GM23338 (cell line): ENCODE results near the gene MYL1. TPM values are rescaled to one million over a fixed set of nuclear protein-coding genes. Genes with fewer than 3 reads are reported as not detected.

Source experiments
- ATAC-seq: fragments of 200-7000 bp; cut with Tn5 transposase; 3 replicates; pipeline ENCODE4 v1.9.1; 2020
- DNase-seq: peaks from one replicate; pipeline ENCODE4 v3.0.0-alpha.2; 2015; ENCODE audit warnings: low spot score
- H2AFZ ChIP-seq: fragments of 200-600 bp; sonication (generic); 2 replicates; pipeline ENCODE4 v1.8.0; 2016; ENCODE audit warnings: antibody characterized with exemption, mild to moderate bottlenecking, moderate library complexity
- H3F3A ChIP-seq: fragments of 200-600 bp; sonication (generic); replicated peaks from 2 replicates; pipeline ENCODE4 v1.8.0; 2017; ENCODE audit warnings: antibody characterized with exemption, mixed run types, low read depth
- H3K27ac ChIP-seq: fragments of 200-600 bp; sonication (generic); 2 replicates; pipeline ENCODE4 v1.6.1; 2016; ENCODE audit warnings: low read depth
- H3K27me3 ChIP-seq: fragments of 200-600 bp; sonication (generic); 2 replicates; pipeline ENCODE4 v1.8.0; 2016; ENCODE audit warnings: mild to moderate bottlenecking, mixed run types, moderate library complexity; ENCODE audit not compliant: insufficient read depth
- H3K36me3 ChIP-seq: fragments of 200-600 bp; sonication (generic); 2 replicates; pipeline ENCODE4 v1.8.0; 2016; ENCODE audit warnings: mild to moderate bottlenecking; ENCODE audit not compliant: insufficient read depth
- H3K4me1 ChIP-seq: fragments of 200-600 bp; sonication (generic); 2 replicates; pipeline ENCODE4 v1.8.0; 2016; ENCODE audit warnings: mild to moderate bottlenecking, moderate library complexity; ENCODE audit not compliant: insufficient read depth
- H3K4me2 ChIP-seq: fragments of 200-600 bp; sonication (generic); 2 replicates; pipeline ENCODE4 v1.7.1; 2017; ENCODE audit warnings: mixed run types
- H3K4me3 ChIP-seq: fragments of 200-600 bp; sonication (generic); 2 replicates; pipeline ENCODE4 v1.6.1; 2016; ENCODE audit warnings: mixed run types
- H3K79me2 ChIP-seq: fragments of 200-600 bp; sonication (generic); replicated peaks from 2 replicates; pipeline ENCODE4 v1.8.0; 2017; ENCODE audit warnings: mild to moderate bottlenecking; ENCODE audit not compliant: insufficient read depth
- H3K9me2 ChIP-seq: fragments of 200-600 bp; sonication (generic); 2 replicates; pipeline ENCODE4 v1.8.0; 2017; ENCODE audit not compliant: insufficient read depth
- H4K20me1 ChIP-seq: fragments of 200-600 bp; sonication (generic); replicated peaks from 2 replicates; pipeline ENCODE4 v1.8.0; 2017; ENCODE audit warnings: mild to moderate bottlenecking; ENCODE audit not compliant: insufficient read depth
- H3K27ac Mint-ChIP-seq: 2 replicates; pipeline ENCODE4 v1.8.0; 2020; ENCODE audit warnings: inconsistent platforms, mild to moderate bottlenecking, moderate library complexity, mixed read lengths
- H3K27me3 Mint-ChIP-seq: 3 replicates; pipeline ENCODE4 v1.8.0; 2022; ENCODE audit warnings: low read depth, mild to moderate bottlenecking, moderate library complexity, mixed read lengths, inconsistent platforms; ENCODE audit not compliant: insufficient read depth, poor library complexity
- H3K36me3 Mint-ChIP-seq: 3 replicates; pipeline ENCODE4 v1.8.0; 2021; ENCODE audit warnings: low read depth, mild to moderate bottlenecking, inconsistent platforms, moderate library complexity, mixed read lengths
- H3K4me1 Mint-ChIP-seq: 3 replicates; pipeline ENCODE4 v1.8.0; 2020; ENCODE audit warnings: mild to moderate bottlenecking, inconsistent platforms, mixed read lengths
- H3K4me3 Mint-ChIP-seq: 3 replicates; pipeline ENCODE4 v1.8.0; 2021; ENCODE audit warnings: moderate library complexity, mild to moderate bottlenecking, inconsistent platforms, mixed read lengths
- H3K9me3 Mint-ChIP-seq: 3 replicates; pipeline ENCODE4 v1.8.0; 2020; ENCODE audit warnings: moderate library complexity, mild to moderate bottlenecking, inconsistent platforms, mixed read lengths
- CREB1 ChIP-seq: fragments of 250-450 bp; sonication (Bioruptor Pico); IDR thresholded peaks from 2 replicates; pipeline ENCODE4 v1.5.0; 2020; ENCODE audit warnings: low read depth, mild to moderate bottlenecking, moderate library complexity
- EZH2 ChIP-seq: fragments of 200-600 bp; sonication (generic); IDR thresholded peaks from one replicate; pipeline ENCODE4 v1.8.0; 2017; ENCODE audit warnings: antibody characterized with exemption, mild to moderate bottlenecking, low read depth; ENCODE audit not compliant: unreplicated experiment
- EZH2phosphoT487 ChIP-seq: fragments of 200-600 bp; sonication (generic); IDR thresholded peaks from one replicate; pipeline ENCODE4 v1.8.1; 2018; ENCODE audit warnings: antibody characterized with exemption; ENCODE audit not compliant: unreplicated experiment
- JUNB ChIP-seq: IDR thresholded peaks from one replicate; pipeline ENCODE4 v1.6.1; 2016; ENCODE audit warnings: antibody characterized with exemption; ENCODE audit not compliant: unreplicated experiment
- NANOG ChIP-seq: IDR thresholded peaks from 2 replicates; pipeline ENCODE4 v1.6.1; 2016; ENCODE audit warnings: antibody characterized with exemption, borderline replicate concordance
- STAT1 ChIP-seq: IDR thresholded peaks from one replicate; pipeline ENCODE4 v1.6.1; 2016; ENCODE audit warnings: antibody characterized with exemption; ENCODE audit not compliant: unreplicated experiment
- ZNF114 ChIP-seq: fragments of 250-450 bp; sonication (Bioruptor Pico); IDR thresholded peaks from 2 replicates; pipeline ENCODE4 v1.5.0; 2020; ENCODE audit warnings: mild to moderate bottlenecking, moderate library complexity
- ZNF331 ChIP-seq: fragments of 250-450 bp; sonication (Bioruptor Pico); IDR thresholded peaks from 2 replicates; pipeline ENCODE4 v1.5.0; 2020; ENCODE audit warnings: low read depth, mild to moderate bottlenecking, moderate library complexity
- polyA plus RNA-seq: library from polyadenylated mRNA; unstranded; fragments of >200 nt; fragmentation: Nextera tagmentation; extraction: Ambion mirVana; gene quantifications from 2 replicates; pipeline ENCODE4 v1.2.1, GENCODE V29; 2016
- total RNA-seq: library from RNA; depleted of rRNA; stranded (reverse); fragments of >200 nt; shearing (Covaris generic); gene quantifications from 2 replicates; pipeline ENCODE4 v1.2.3, GENCODE V29; 2014
- TF ChIP-seq, protein P1 (sequence below): fragments of 250-450 bp; sonication (Bioruptor Pico); IDR thresholded peaks from 2 replicates; pipeline ENCODE4 v1.5.0; 2020; ENCODE audit warnings: mild to moderate bottlenecking, moderate library complexity
- TF ChIP-seq, protein P2 (sequence below): IDR thresholded peaks from 2 replicates; pipeline ENCODE4 v1.6.1; 2016; ENCODE audit warnings: antibody characterized with exemption
- TF ChIP-seq, protein P3 (sequence below), 2 experiments: fragments of 200-600 bp in 1 of 2; sonication (generic) in 1 of 2; conservative IDR thresholded peaks; 2 replicates each; pipeline versions ENCODE4 v1.5.1 to v1.6.1; 2016 to 2017; ENCODE audit warnings: antibody characterized with exemption in 2 of 2, low read depth in 2 of 2, mild to moderate bottlenecking in 2 of 2, moderate library complexity in 1 of 2

The MYL1 gene
- total and polyA plus RNA-seq, 2 experiments from 2014 or later: not detected

DNA sequence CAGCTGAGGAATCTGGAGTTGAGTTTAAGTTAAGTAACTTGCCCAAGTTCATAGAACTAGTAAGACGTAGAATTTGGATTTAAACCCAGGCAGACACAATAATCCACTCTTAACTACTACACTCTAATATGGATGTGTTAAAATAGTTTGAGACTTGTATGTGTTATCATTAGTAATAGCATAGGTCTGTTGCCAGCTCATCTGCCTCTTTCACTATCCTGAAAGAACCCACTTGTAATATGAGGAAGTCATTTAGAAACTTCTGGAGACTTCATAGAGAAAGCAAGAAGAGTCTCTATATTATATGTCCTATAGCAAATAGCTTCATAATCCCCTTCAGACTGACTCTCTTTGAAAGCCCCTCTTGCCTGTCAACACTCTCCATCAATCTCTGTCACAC is 46.7 kb downstream of the MYL1 start (continued):
- TF ChIP-seq, protein P1, sequence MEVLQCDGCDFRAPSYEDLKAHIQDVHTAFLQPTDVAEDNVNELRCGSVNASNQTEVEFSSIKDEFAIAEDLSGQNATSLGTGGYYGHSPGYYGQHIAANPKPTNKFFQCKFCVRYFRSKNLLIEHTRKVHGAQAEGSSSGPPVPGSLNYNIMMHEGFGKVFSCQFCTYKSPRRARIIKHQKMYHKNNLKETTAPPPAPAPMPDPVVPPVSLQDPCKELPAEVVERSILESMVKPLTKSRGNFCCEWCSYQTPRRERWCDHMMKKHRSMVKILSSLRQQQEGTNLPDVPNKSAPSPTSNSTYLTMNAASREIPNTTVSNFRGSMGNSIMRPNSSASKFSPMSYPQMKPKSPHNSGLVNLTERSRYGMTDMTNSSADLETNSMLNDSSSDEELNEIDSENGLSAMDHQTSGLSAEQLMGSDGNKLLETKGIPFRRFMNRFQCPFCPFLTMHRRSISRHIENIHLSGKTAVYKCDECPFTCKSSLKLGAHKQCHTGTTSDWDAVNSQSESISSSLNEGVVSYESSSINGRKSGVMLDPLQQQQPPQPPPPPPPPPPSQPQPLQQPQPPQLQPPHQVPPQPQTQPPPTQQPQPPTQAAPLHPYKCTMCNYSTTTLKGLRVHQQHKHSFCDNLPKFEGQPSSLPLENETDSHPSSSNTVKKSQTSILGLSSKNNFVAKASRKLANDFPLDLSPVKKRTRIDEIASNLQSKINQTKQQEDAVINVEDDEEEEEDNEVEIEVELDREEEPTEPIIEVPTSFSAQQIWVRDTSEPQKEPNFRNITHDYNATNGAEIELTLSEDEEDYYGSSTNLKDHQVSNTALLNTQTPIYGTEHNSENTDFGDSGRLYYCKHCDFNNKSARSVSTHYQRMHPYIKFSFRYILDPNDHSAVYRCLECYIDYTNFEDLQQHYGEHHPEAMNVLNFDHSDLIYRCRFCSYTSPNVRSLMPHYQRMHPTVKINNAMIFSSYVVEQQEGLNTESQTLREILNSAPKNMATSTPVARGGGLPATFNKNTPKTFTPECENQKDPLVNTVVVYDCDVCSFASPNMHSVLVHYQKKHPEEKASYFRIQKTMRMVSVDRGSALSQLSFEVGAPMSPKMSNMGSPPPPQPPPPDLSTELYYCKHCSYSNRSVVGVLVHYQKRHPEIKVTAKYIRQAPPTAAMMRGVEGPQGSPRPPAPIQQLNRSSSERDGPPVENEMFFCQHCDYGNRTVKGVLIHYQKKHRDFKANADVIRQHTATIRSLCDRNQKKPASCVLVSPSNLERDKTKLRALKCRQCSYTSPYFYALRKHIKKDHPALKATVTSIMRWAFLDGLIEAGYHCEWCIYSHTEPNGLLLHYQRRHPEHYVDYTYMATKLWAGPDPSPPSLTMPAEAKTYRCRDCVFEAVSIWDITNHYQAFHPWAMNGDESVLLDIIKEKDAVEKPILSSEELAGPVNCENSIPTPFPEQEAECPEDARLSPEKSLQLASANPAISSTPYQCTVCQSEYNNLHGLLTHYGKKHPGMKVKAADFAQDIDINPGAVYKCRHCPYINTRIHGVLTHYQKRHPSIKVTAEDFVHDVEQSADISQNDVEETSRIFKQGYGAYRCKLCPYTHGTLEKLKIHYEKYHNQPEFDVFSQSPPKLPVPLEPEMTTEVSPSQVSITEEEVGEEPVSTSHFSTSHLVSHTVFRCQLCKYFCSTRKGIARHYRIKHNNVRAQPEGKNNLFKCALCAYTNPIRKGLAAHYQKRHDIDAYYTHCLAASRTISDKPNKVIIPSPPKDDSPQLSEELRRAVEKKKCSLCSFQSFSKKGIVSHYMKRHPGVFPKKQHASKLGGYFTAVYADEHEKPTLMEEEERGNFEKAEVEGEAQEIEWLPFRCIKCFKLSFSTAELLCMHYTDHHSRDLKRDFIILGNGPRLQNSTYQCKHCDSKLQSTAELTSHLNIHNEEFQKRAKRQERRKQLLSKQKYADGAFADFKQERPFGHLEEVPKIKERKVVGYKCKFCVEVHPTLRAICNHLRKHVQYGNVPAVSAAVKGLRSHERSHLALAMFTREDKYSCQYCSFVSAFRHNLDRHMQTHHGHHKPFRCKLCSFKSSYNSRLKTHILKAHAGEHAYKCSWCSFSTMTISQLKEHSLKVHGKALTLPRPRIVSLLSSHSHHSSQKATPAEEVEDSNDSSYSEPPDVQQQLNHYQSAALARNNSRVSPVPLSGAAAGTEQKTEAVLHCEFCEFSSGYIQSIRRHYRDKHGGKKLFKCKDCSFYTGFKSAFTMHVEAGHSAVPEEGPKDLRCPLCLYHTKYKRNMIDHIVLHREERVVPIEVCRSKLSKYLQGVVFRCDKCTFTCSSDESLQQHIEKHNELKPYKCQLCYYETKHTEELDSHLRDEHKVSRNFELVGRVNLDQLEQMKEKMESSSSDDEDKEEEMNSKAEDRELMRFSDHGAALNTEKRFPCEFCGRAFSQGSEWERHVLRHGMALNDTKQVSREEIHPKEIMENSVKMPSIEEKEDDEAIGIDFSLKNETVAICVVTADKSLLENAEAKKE: no peak
- TF ChIP-seq STAT1 (no peak), JUNB (no peak), EZH2phosphoT487 (no peak), ZNF114 (no peak)

DNA sequence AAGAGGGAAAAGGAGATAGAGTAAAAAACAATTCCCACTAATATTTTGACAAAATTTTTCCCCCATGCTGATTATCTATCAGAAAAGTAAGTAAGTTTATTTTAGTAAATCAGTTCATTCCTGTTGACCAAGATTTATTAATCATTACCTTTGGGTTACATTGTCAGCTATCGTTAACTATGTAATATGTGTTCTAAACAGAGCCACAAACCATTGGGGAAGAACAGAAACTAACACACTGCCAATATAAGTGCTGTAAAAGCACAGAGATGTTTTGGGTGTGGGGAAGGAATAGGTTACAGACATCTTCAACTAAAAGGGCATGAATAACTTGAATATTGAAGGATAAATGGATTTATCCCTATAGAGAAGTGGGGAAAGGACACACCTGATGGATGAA is 47.3 kb downstream of the MYL1 start:
- Mint-ChIP-seq H3K27ac (no peak overlapping the region), H3K27me3 (no peaks in the 10 kb centered on the region), H3K9me3 (no peaks in the 10 kb centered on the region), H3K36me3 (no peaks in the 10 kb centered on the region), H3K4me3 (no peak overlapping the region), H3K4me1 (no peaks in the 10 kb centered on the region)
- no peak for DNase-seq
- Histone ChIP-seq H3K9me2 (no peaks in the 10 kb centered on the region), H3K27me3 (no peaks in the 10 kb centered on the region), H3F3A (no peaks in the 10 kb centered on the region), H3K27ac (no peak overlapping the region), H3K79me2 (no peaks in the 10 kb centered on the region), H3K4me1 (no peaks in the 10 kb centered on the region), H3K36me3 (no peaks in the 10 kb centered on the region), H3K4me3 (no peak overlapping the region), H3K4me2 (no peak overlapping the region), H2AFZ (no peak overlapping the region), H4K20me1 (no peaks in the 10 kb centered on the region)
- ATAC-seq: no peak
- TF ChIP-seq JUNB: no peak
- TF ChIP-seq, protein P2, sequence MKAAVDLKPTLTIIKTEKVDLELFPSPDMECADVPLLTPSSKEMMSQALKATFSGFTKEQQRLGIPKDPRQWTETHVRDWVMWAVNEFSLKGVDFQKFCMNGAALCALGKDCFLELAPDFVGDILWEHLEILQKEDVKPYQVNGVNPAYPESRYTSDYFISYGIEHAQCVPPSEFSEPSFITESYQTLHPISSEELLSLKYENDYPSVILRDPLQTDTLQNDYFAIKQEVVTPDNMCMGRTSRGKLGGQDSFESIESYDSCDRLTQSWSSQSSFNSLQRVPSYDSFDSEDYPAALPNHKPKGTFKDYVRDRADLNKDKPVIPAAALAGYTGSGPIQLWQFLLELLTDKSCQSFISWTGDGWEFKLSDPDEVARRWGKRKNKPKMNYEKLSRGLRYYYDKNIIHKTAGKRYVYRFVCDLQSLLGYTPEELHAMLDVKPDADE: no peak
- TF ChIP-seq, protein P3, sequence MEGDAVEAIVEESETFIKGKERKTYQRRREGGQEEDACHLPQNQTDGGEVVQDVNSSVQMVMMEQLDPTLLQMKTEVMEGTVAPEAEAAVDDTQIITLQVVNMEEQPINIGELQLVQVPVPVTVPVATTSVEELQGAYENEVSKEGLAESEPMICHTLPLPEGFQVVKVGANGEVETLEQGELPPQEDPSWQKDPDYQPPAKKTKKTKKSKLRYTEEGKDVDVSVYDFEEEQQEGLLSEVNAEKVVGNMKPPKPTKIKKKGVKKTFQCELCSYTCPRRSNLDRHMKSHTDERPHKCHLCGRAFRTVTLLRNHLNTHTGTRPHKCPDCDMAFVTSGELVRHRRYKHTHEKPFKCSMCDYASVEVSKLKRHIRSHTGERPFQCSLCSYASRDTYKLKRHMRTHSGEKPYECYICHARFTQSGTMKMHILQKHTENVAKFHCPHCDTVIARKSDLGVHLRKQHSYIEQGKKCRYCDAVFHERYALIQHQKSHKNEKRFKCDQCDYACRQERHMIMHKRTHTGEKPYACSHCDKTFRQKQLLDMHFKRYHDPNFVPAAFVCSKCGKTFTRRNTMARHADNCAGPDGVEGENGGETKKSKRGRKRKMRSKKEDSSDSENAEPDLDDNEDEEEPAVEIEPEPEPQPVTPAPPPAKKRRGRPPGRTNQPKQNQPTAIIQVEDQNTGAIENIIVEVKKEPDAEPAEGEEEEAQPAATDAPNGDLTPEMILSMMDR (conservative IDR thresholded peaks at IDR 0.05; ENCODE audit: low read depth in 2 of 2): no peak
- TF ChIP-seq EZH2phosphoT487: no peak
- no peak for TF ChIP-seq ZNF331 (CRISPR knock-in tag)
- TF ChIP-seq EZH2: no peak
- TF ChIP-seq CREB1 (CRISPR knock-in tag): no peak
- TF ChIP-seq NANOG: no peak
